Neural progenitor cell (in vitro differentiated cells): ENCODE measurements around the gene TBCA. TPM values are rescaled to one million over a fixed set of nuclear protein-coding genes. Genes with fewer than 3 reads are reported as not detected.

Experiments used
- DNase-seq: peaks from one replicate; pipeline ENCODE4 v3.0.0-alpha.2; 2016; ENCODE audit warnings: low spot score
- H2AFZ ChIP-seq: fragments of 200-600 bp; sonication (generic); replicated peaks from 2 replicates; pipeline ENCODE4 v1.6.1; 2016; ENCODE audit warnings: antibody characterized with exemption
- H3F3A ChIP-seq: fragments of 200-600 bp; sonication (generic); 2 replicates; pipeline ENCODE4 v1.6.1; 2016; ENCODE audit warnings: antibody characterized with exemption, low read depth
- H3K27ac ChIP-seq: fragments of 200-600 bp; sonication (generic); 2 replicates; pipeline ENCODE4 v1.5.1; 2016; ENCODE audit warnings: mild to moderate bottlenecking
- H3K27me3 ChIP-seq: fragments of 200-600 bp; sonication (generic); 2 replicates; pipeline ENCODE4 v1.6.1; 2016; ENCODE audit warnings: mild to moderate bottlenecking, moderate library complexity
- H3K36me3 ChIP-seq: fragments of 200-600 bp; sonication (generic); 2 replicates; pipeline ENCODE4 v1.5.1; 2016
- H3K4me1 ChIP-seq: fragments of 200-600 bp; sonication (generic); 2 replicates; pipeline ENCODE4 v1.6.1; 2016; ENCODE audit warnings: mixed run types
- H3K4me2 ChIP-seq: fragments of 200-600 bp; sonication (generic); 2 replicates; pipeline ENCODE4 v1.6.1; 2016
- H3K4me3 ChIP-seq: fragments of 200-600 bp; sonication (generic); 2 replicates; pipeline ENCODE4 v1.5.1; 2016
- H3K79me2 ChIP-seq: fragments of 200-600 bp; sonication (generic); 2 replicates; pipeline ENCODE4 v1.6.1; 2016; ENCODE audit warnings: low read depth
- H3K9ac ChIP-seq: fragments of 200-600 bp; sonication (generic); 2 replicates; pipeline ENCODE4 v1.6.1; 2016
- H3K9me3 ChIP-seq: fragments of 200-600 bp; sonication (generic); 2 replicates; pipeline ENCODE4 v1.5.1; 2016; ENCODE audit warnings: low read depth
- H4K20me1 ChIP-seq: fragments of 200-600 bp; sonication (generic); 2 replicates; pipeline ENCODE4 v1.6.1; 2016; ENCODE audit warnings: low read depth
- H3K27ac Mint-ChIP-seq: 3 replicates; pipeline ENCODE4 v1.8.0; 2021; ENCODE audit warnings: mixed read lengths
- H3K27me3 Mint-ChIP-seq: 2 replicates; pipeline ENCODE4 v1.8.0; 2022; ENCODE audit warnings: low read depth, mild to moderate bottlenecking, inconsistent platforms, moderate library complexity, mixed read lengths; ENCODE audit not compliant: insufficient read depth
- H3K36me3 Mint-ChIP-seq: 3 replicates; pipeline ENCODE4 v1.8.0; 2021; ENCODE audit warnings: mixed read lengths
- H3K4me1 Mint-ChIP-seq: 3 replicates; pipeline ENCODE4 v1.8.0; 2021; ENCODE audit warnings: mixed read lengths
- H3K4me3 Mint-ChIP-seq: 3 replicates; pipeline ENCODE4 v1.8.0; 2021; ENCODE audit warnings: mild to moderate bottlenecking, moderate library complexity, mixed read lengths
- H3K9me3 Mint-ChIP-seq: 3 replicates; pipeline ENCODE4 v1.8.0; 2020; ENCODE audit warnings: mixed read lengths
- CTCF ChIP-seq: fragments of 200-600 bp; sonication (generic); IDR thresholded peaks from 2 replicates; pipeline ENCODE4 v1.5.1; 2017; ENCODE audit warnings: antibody characterized with exemption, mild to moderate bottlenecking
- EZH2 ChIP-seq: fragments of 200-600 bp; sonication (generic); IDR thresholded peaks from 2 replicates; pipeline ENCODE4 v1.6.1; 2017; ENCODE audit warnings: antibody characterized with exemption, mild to moderate bottlenecking, moderate library complexity
- EZH2phosphoT487 ChIP-seq: fragments of 200-600 bp; sonication (generic); IDR thresholded peaks from 2 replicates; pipeline ENCODE4 v1.6.1; 2017; ENCODE audit warnings: antibody characterized with exemption
- total RNA-seq: library from RNA; depleted of rRNA; stranded (reverse); fragments of >200 nt; gene quantifications from 2 replicates; pipeline ENCODE4 v1.2.3, GENCODE V29; 2015; ENCODE audit warnings: low replicate concordance

Gene TBCA
- total RNA-seq, 1 donor from 2014 or later, result 270 TPM

GRCh38 chr5:77768978-77769377 is 7.2 kb downstream of the TBCA start:
- H3K79me2 ChIP-seq, result peaks cover 96% of the 10 kb centered on the region
- no peak overlapping the region for H3K4me3 Mint-ChIP-seq

GRCh38 chr5:77767301-77767700 is 8.8 kb downstream of the TBCA start:
- Mint-ChIP-seq H3K9me3 (peaks cover 57% of the 10 kb centered on the region), H3K36me3 (peaks cover 63% of the 10 kb centered on the region), H3K27me3 (no peaks in the 10 kb centered on the region), H3K4me1 (no peaks in the 10 kb centered on the region), H3K4me3 (no peak overlapping the region), H3K27ac (no peak overlapping the region)
- Histone ChIP-seq H3K27ac (no peak overlapping the region), H2AFZ (no peak overlapping the region), H3K27me3 (no peaks in the 10 kb centered on the region), H3K4me2 (no peak overlapping the region), H4K20me1 (peaks cover 39% of the 10 kb centered on the region), H3K9me3 (no peaks in the 10 kb centered on the region), H3K9ac (no peak overlapping the region), H3K79me2 (peaks cover 96% of the 10 kb centered on the region), H3K4me3 (no peak overlapping the region), H3F3A (no peaks in the 10 kb centered on the region), H3K4me1 (no peaks in the 10 kb centered on the region), H3K36me3 (no peaks in the 10 kb centered on the region)
- TF ChIP-seq EZH2phosphoT487 (no peak), CTCF (no peak), EZH2 (no peak)
- DNase-seq, result no peak

More at GRCh38 chr5:77768978-77769377, 7.2 kb downstream of the TBCA start:
- TF ChIP-seq CTCF (no peak), EZH2 (no peak), EZH2phosphoT487 (no peak)
- Histone ChIP-seq H3K27ac (no peak overlapping the region), H4K20me1 (peaks cover 56% of the 10 kb centered on the region), H3F3A (no peaks in the 10 kb centered on the region), H2AFZ (no peak overlapping the region), H3K4me1 (peaks cover 16% of the 10 kb centered on the region), H3K36me3 (no peaks in the 10 kb centered on the region), H3K9ac (no peak overlapping the region), H3K4me3 (no peak overlapping the region), H3K9me3 (no peaks in the 10 kb centered on the region), H3K4me2 (no peak overlapping the region), H3K27me3 (no peaks in the 10 kb centered on the region)
- H3K9me3 Mint-ChIP-seq, result peaks cover 44% of the 10 kb centered on the region
- no peaks in the 10 kb centered on the region for H3K27me3 Mint-ChIP-seq
- no peak for DNase-seq
- no peak overlapping the region for H3K27ac Mint-ChIP-seq
- H3K4me1 Mint-ChIP-seq, result peaks cover 12% of the 10 kb centered on the region
- H3K36me3 Mint-ChIP-seq, result peaks cover 59% of the 10 kb centered on the region

GRCh38 chr5:77761606-77762005 is 14.5 kb downstream of the TBCA start:
- no peaks in the 10 kb centered on the region for H3F3A ChIP-seq
- H3K4me3 Mint-ChIP-seq, result no peak overlapping the region
- H3K27ac ChIP-seq, result no peak overlapping the region
- no peak for TF ChIP-seq CTCF
- no peak for TF ChIP-seq EZH2phosphoT487
- TF ChIP-seq EZH2, result no peak
- no peak overlapping the region for H3K4me3 ChIP-seq
- no peaks in the 10 kb centered on the region for H3K27me3 ChIP-seq
- no peak overlapping the region for H2AFZ ChIP-seq
- no peak for DNase-seq
- H3K36me3 ChIP-seq, result peaks cover 3% of the 10 kb centered on the region
- H3K27me3 Mint-ChIP-seq, result no peaks in the 10 kb centered on the region
- peaks cover 71% of the 10 kb centered on the region for H3K36me3 Mint-ChIP-seq
- no peak overlapping the region for H3K9ac ChIP-seq
- H3K4me1 ChIP-seq, result no peaks in the 10 kb centered on the region
- H3K9me3 ChIP-seq, result no peaks in the 10 kb centered on the region
- H3K79me2 ChIP-seq, result peaks cover 89% of the 10 kb centered on the region
- H3K27ac Mint-ChIP-seq, result no peak overlapping the region
- H3K4me2 ChIP-seq, result no peak overlapping the region
- H3K4me1 Mint-ChIP-seq, result no peaks in the 10 kb centered on the region
- H4K20me1 ChIP-seq, result no peaks in the 10 kb centered on the region
- H3K9me3 Mint-ChIP-seq, result peaks cover 74% of the 10 kb centered on the region
